ENCODE measurements around the gene YBX2. TPM values are rescaled to one million over a fixed set of nuclear protein-coding genes. Genes with fewer than 3 reads are reported as not detected.

Gene YBX2
- total RNA-seq, 2 donors from 2014 or later: 0.26 to 1.3 TPM

- TF ChIP-seq, protein P1, sequence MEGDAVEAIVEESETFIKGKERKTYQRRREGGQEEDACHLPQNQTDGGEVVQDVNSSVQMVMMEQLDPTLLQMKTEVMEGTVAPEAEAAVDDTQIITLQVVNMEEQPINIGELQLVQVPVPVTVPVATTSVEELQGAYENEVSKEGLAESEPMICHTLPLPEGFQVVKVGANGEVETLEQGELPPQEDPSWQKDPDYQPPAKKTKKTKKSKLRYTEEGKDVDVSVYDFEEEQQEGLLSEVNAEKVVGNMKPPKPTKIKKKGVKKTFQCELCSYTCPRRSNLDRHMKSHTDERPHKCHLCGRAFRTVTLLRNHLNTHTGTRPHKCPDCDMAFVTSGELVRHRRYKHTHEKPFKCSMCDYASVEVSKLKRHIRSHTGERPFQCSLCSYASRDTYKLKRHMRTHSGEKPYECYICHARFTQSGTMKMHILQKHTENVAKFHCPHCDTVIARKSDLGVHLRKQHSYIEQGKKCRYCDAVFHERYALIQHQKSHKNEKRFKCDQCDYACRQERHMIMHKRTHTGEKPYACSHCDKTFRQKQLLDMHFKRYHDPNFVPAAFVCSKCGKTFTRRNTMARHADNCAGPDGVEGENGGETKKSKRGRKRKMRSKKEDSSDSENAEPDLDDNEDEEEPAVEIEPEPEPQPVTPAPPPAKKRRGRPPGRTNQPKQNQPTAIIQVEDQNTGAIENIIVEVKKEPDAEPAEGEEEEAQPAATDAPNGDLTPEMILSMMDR (IDR thresholded peaks at IDR 0.05): peak in 5 of 7 experiments; percentile 12 to 51 (median 40)
- TF ChIP-seq POLR2A (IDR thresholded peaks at IDR 0.05): peak; percentile 97 to 99 (median 99)
- Histone ChIP-seq H3K9me3 (no peaks in the 10 kb centered on the region), H3K27me3 (no peaks in the 10 kb centered on the region), H3K4me1 (peaks cover 39% of the 10 kb centered on the region), H3K4me3 (peak within 1 kb of the TSS; percentile 39 to 99), H3K27ac (peak within 1 kb of the TSS; percentile 89 to 100 (median 97)), H3K36me3 (replicated peaks in 1 of 2; ENCODE audit: insufficient read depth in 1 of 2, low read depth in 2 of 2) (peaks cover 0 to under 1% of the 10 kb centered on the region in 2 donors)
- DNase-seq (peak; percentile 94 to 97 (median 96)), ATAC-seq (peak; percentile 83)
- intact Hi-C loops (cut with DNase I): no loop called here
- WGBS, 2 donors: 3 to 5% methylated on average over 22 to 63 of the region's 64 CpGs
These were observed 32.1 kb downstream of the YBX2 start, which contains the start of gene CLDN7 for GRCh38 chr17:7262192-7262934. TSS of gene CLDN7 (minus strand) at chr17:7262478. CDS start at chr17:7262043, 435 bp downstream.

DNA sequence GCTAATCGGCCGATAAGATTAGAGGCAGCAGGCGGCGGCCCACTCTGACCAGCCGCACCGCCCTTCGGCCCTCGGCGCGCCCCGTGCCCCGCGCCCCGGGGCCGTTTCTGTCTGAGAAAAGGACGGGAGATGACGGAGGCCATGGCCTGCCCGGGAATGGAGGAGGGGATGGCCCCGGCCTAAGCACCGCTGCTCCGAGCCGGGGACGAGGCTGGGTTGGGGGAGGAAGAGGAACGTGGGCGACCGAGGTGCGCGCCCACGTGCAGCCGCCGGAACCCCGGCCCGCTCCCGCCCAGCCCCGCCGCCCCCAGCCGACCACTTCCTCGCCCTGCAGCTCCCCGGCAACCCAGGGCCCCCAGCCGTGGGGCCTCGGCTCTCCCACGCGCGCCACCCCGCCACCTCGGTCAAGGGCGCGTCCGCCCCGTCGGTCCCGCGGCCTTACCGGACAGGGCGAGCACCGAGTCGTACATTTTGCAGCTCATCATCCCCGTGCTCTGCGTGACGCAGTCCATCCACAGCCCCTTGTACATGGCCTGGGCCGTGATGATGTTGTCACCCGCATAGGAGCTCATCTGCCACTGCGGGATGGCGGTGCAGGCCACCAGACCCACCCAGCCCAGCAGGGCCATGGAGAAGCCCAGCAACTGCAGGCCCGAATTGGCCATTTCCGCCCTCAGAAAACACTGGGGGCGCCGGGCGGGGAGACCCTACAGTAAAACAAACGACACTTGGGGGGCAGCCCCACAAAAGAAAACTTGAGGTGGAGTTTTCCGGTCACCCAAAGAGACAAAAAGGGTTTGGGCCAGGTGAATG, 32.9 kb downstream of the YBX2 start:
- TF ChIP-seq, protein P1 (IDR thresholded peaks at IDR 0.05): no peak
- no peak for TF ChIP-seq POLR2A (IDR thresholded peaks at IDR 0.05)
- WGBS, 2 donors: 3% methylated on average over 5 to 65 of the region's 71 CpGs
- peaks cover 39% of the 10 kb centered on the region for H3K4me1 ChIP-seq
- H3K36me3 ChIP-seq (replicated peaks in 1 of 2; ENCODE audit: insufficient read depth in 1 of 2, low read depth in 2 of 2): peaks cover 0 to 1% of the 10 kb centered on the region in 2 donors
- peak; percentile 22 for ATAC-seq
- no peaks in the 10 kb centered on the region for H3K27me3 ChIP-seq
- H3K4me3 ChIP-seq: peak overlapping the region; percentile 39 to 99
- peak; percentile 38 to 49 (median 45) for DNase-seq
- intact Hi-C loops (cut with DNase I): no loop called here
- H3K9me3 ChIP-seq: no peaks in the 10 kb centered on the region
- peak overlapping the region; percentile 89 to 100 (median 97) for H3K27ac ChIP-seq

DNA sequence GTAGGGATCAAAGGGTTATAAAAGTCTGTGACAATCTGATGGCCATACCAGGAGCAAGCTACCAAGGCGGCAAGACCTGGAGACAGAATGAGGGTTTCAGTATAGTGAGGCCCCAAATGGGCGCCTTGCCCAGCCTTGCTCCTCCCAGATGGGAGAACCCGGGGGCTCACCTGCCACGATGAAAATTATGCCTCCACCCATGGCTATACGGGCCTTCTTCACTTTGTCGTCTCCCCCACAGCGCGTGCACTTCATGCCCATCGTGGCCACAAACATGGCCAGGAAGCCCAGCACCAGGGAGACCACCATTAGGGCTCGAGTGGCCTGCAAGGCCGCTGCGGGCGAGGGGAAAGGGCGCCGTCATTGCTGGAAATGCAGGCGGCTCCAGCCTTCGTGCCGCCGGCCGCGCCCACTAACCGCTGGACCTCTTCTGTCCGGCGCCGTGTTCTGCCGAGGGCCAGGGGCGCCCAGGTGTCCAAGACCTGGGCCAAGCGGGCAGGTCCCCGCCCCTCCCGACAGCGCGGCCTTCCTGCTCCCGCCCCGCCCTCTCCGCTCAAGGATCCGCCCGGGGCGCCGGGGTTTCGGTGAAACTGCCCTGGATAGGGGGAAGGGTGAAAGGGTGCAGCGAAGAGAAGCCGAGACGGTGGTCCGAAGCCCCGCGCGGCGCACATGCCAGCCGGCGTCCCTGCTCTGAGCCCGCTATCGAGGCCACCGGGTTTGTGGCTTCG, 33.6 kb downstream of the YBX2 start:
- Histone ChIP-seq H3K36me3 (replicated peaks in 1 of 2; ENCODE audit: insufficient read depth in 1 of 2, low read depth in 2 of 2) (peaks cover 0 to 4% of the 10 kb centered on the region in 2 donors), H3K27ac (peak overlapping the region; percentile 89 to 100 (median 97)), H3K27me3 (no peaks in the 10 kb centered on the region), H3K9me3 (no peaks in the 10 kb centered on the region), H3K4me1 (peaks cover 39% of the 10 kb centered on the region), H3K4me3 (peak overlapping the region; percentile 39 to 99)
- 1 to 15% methylated on average over 8 to 54 of the region's 54 CpGs for WGBS, 2 donors
- DNase-seq: peak; percentile 86 to 90 (median 88)
- TF ChIP-seq POLR2A (IDR thresholded peaks at IDR 0.05): peak; percentile 75 to 89 (median 83)
- TF ChIP-seq, protein P1 (IDR thresholded peaks at IDR 0.05): no peak
- intact Hi-C loops (cut with DNase I): no loop called here
- peak; percentile 64 for ATAC-seq

- WGBS, 2 donors: 33 to 64% methylated on average over 3 to 4 of the region's 4 CpGs
- Histone ChIP-seq H3K9me3 (no peaks in the 10 kb centered on the region), H3K36me3 (replicated peaks in 1 of 2; ENCODE audit: insufficient read depth in 1 of 2, low read depth in 2 of 2) (peaks cover 0 to 4% of the 10 kb centered on the region in 2 donors), H3K27me3 (no peaks in the 10 kb centered on the region), H3K4me1 (peaks cover 39% of the 10 kb centered on the region), H3K4me3 (peak overlapping the region in 1 of 2 donors; percentile 39), H3K27ac (peak overlapping the region; percentile 89 to 100 (median 97))
- intact Hi-C loops (cut with DNase I): no loop called here
- ATAC-seq (no peak), DNase-seq (no peak)
- TF ChIP-seq POLR2A (IDR thresholded peaks at IDR 0.05): no peak
- TF ChIP-seq, protein P1 (IDR thresholded peaks at IDR 0.05): no peak
These were observed 34.3 kb downstream of the YBX2 start for GRCh38 chr17:7260151-7260550.

Measured in body of pancreas (tissue), 4 donors.